ENCODE measurements around the gene SAA4. TPM values are rescaled to one million over a fixed set of nuclear protein-coding genes. Genes with fewer than 3 reads are reported as not detected.

The SAA4 gene
- total and polyA plus RNA-seq, 2 of the 8 experiments (the other 6 are each of a cell fraction or from before 2014, with no cell fraction given): not detected

DNA sequence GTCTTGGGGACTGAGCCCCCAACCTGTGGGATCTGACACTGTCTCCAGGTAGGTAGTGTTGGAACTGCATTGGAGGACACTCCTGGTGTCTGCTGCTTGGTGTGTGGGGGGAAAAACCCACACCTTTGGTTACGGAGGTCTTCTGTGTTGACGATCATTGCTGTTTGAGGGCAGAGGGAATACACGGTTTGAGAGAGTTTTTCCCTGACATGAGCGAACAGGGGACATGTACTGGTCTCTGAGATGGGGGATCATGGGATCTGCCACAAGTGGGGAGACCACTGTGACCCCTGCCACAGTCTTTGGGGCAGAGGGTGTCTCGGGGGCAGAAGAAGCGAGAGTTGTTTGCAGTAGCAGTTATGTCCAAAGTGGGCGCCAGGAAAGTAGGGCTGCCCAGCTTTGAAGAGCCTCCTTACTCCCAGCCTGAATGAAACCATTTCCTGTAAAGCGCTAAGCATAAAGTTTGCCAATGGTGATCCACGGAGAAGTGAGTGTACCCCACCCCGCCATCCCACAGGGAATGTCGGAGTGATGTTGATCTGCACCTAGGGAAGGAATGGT is 17.3 kb upstream of the SAA4 start:
- no peak overlapping the region for H3K14ac ChIP-seq (ENCODE audit: insufficient read length)
- no peak overlapping the region for H3K9ac ChIP-seq (replicated peaks in 1 of 4; ENCODE audit: extremely low read depth in 1 of 4, low read depth in 3 of 4, low read length in 3 of 4)
- no peak overlapping the region for H4K91ac ChIP-seq (replicated peaks; ENCODE audit: insufficient read length, low read length)
- ChIA-PET CTCF (ENCODE audit: partially characterized antibody) (interaction anchor here (1.3 to 2.0 kb wide), 2 partner anchors 10 to 82 kb away, joined by 4 to 8 read pairs; no protein-coding TSS in a partner anchor), POLR2A (ENCODE audit: partially characterized antibody) (no interaction called here)
- FAIRE-seq: no peak
- no peaks in the 10 kb centered on the region for H3K4me1 ChIP-seq (replicated peaks in 1 of 4; ENCODE audit: control insufficient read depth in 3 of 4, insufficient read depth in 4 of 4, low read length in 3 of 4)
- H3K18ac ChIP-seq (ENCODE audit: extremely low read depth, low read length): no peak overlapping the region
- H3K4me3 ChIP-seq (ENCODE audit: extremely low read depth in 1 of 4, insufficient read depth in 2 of 4, low read depth in 3 of 4, low read length in 4 of 4): no peak overlapping the region
- no peaks in the 10 kb centered on the region for H4K20me1 ChIP-seq (replicated peaks in 1 of 2; ENCODE audit: control insufficient read depth in 1 of 2, insufficient read depth in 2 of 2, low read length in 2 of 2)
- no peak overlapping the region for H2BK20ac ChIP-seq (ENCODE audit: low read length)
- H3K23ac ChIP-seq (ENCODE audit: insufficient read length): no peak overlapping the region
- H2AK5ac ChIP-seq (ENCODE audit: low read depth, low read length): no peak overlapping the region
- DNase-seq (ENCODE audit: low read depth in 1 of 2, low spot score in 2 of 2): peak in 1 of 2 experiments; percentile 10
- no peak overlapping the region for H3K4ac ChIP-seq (replicated peaks; ENCODE audit: insufficient read length, low read depth, low read length)
- no peaks in the 10 kb centered on the region for H3K9me3 ChIP-seq (ENCODE audit: insufficient read depth in 2 of 2, low read depth in 1 of 2, low read length in 1 of 2)
- no peaks in the 10 kb centered on the region for H3K36me3 ChIP-seq (ENCODE audit: control insufficient read depth in 2 of 4, insufficient read depth in 4 of 4, low read length in 3 of 4)
- 84% methylated on average over 11 of the region's 11 CpGs; no CpG with 5 or more reads in 1 of the 2 experiments for whole genome bisulfite sequencing, 2 experiments (ENCODE audit: extremely low coverage in 1 of 2, insufficient coverage in 1 of 2, insufficient read length in 1 of 2, insufficient replicate concordance in 2 of 2, low coverage in 1 of 2, low lambda C conversion rate in 2 of 2, missing lambda C conversion rate in 1 of 2)
- no peaks in the 10 kb centered on the region for H3K23me2 ChIP-seq (ENCODE audit: low read depth, low read length)
- no peak overlapping the region for H4K5ac ChIP-seq (ENCODE audit: insufficient read length, low read depth, low read length)
- TF ChIP-seq JUN (IDR thresholded peaks at IDR 0.05; ENCODE audit: low read depth, low read length): no peak
- TF ChIP-seq NANOG (IDR thresholded peaks at IDR 0.05; ENCODE audit: insufficient read depth, low read depth, low read length, poor library complexity, severe bottlenecking): no peak
- TF ChIP-seq BACH1 (IDR thresholded peaks at IDR 0.05; ENCODE audit: low read length): no peak
- no peak for TF ChIP-seq CBX8 (IDR thresholded peaks at IDR 0.05; ENCODE audit: borderline replicate concordance, low read depth, low read length)
- TF ChIP-seq CBX5 (IDR thresholded peaks at IDR 0.05; ENCODE audit: low read depth, low read length): no peak
- TF ChIP-seq HDAC6 (IDR thresholded peaks at IDR 0.05; ENCODE audit: low read depth, low read length): no peak
- no peak for TF ChIP-seq EGR1 (IDR thresholded peaks at IDR 0.05; ENCODE audit: borderline replicate concordance, low read depth, low read length)
- no peak for TF ChIP-seq EZH2 (IDR thresholded peaks at IDR 0.05; ENCODE audit: low read depth, low read length, severe bottlenecking)
- TF ChIP-seq POLR2AphosphoS5 (IDR thresholded peaks at IDR 0.05; ENCODE audit: low read depth, low read length): no peak
- TF ChIP-seq HDAC2 (IDR thresholded peaks at IDR 0.05; ENCODE audit: borderline replicate concordance in 1 of 2, low read depth in 2 of 2, low read length in 2 of 2): no peak
- TF ChIP-seq, protein P1, sequence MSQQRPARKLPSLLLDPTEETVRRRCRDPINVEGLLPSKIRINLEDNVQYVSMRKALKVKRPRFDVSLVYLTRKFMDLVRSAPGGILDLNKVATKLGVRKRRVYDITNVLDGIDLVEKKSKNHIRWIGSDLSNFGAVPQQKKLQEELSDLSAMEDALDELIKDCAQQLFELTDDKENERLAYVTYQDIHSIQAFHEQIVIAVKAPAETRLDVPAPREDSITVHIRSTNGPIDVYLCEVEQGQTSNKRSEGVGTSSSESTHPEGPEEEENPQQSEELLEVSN (IDR thresholded peaks at IDR 0.05): no peak
- TF ChIP-seq SIX5 (IDR thresholded peaks at IDR 0.05; ENCODE audit: low read depth, low read length): no peak
- H3K27ac ChIP-seq (ENCODE audit: low read depth, low read length): no peak overlapping the region
- H2BK5ac ChIP-seq (ENCODE audit: low read depth, low read length): no peak overlapping the region
- H2BK120ac ChIP-seq (replicated peaks; ENCODE audit: low read depth, low read length): no peak overlapping the region
- no peaks in the 10 kb centered on the region for H3K27me3 ChIP-seq (replicated peaks in 1 of 4; ENCODE audit: control insufficient read depth in 3 of 4, extremely low read depth in 1 of 4, insufficient read depth in 3 of 4, low read length in 3 of 4)
- no peaks in the 10 kb centered on the region for H3K79me1 ChIP-seq (ENCODE audit: low read depth, low read length)
- H4K8ac ChIP-seq (ENCODE audit: extremely low read depth, insufficient read depth, low read length): no peak overlapping the region
- H3K56ac ChIP-seq (replicated peaks; ENCODE audit: insufficient read length, low read depth, low read length): no peak overlapping the region
- no peak overlapping the region for H2BK12ac ChIP-seq (ENCODE audit: low read depth, low read length)
- no peak overlapping the region for H2AFZ ChIP-seq (ENCODE audit: low read length)
- no peak overlapping the region for H2BK15ac ChIP-seq (ENCODE audit: low read length)
- no peak overlapping the region for H3K4me2 ChIP-seq (ENCODE audit: insufficient read depth in 1 of 2, low read depth in 2 of 2, low read length in 2 of 2)
- H3K79me2 ChIP-seq (ENCODE audit: control insufficient read depth in 1 of 2, insufficient read depth in 2 of 2, low read length in 2 of 2): no peaks in the 10 kb centered on the region
